Activated naive CD4-positive, alpha-beta T cell treated with anti-CD3 and anti-CD28 coated beads for 36 hours (primary cell): ENCODE data around the gene CSPG5. TPM values are rescaled to one million over a fixed set of nuclear protein-coding genes. Genes with fewer than 3 reads are reported as not detected.

Experiments
- CTCF ChIA-PET: fragments of 350-600 bp; sonication (Branson Sonifier 250); formaldehyde crosslinking; loops from one replicate; lab custom pipeline; 2021; ENCODE audit warnings: antibody characterized with exemption; lab: Charles Lee
- DNase-seq: peaks from one replicate; pipeline ENCODE4 v3.0.0-alpha.2; 2020
- H3K27ac Mint-ChIP-seq: one replicate; pipeline ENCODE4 v1.8.0; 2021; ENCODE audit warnings: mild to moderate bottlenecking, mixed read lengths
- H3K27me3 Mint-ChIP-seq: one replicate; pipeline ENCODE4 v1.8.0; 2021; ENCODE audit warnings: low read depth, mixed read lengths
- H3K36me3 Mint-ChIP-seq: one replicate; pipeline ENCODE4 v1.8.0; 2021; ENCODE audit warnings: low read depth, mixed read lengths
- H3K4me1 Mint-ChIP-seq: one replicate; pipeline ENCODE4 v1.8.0; 2021; ENCODE audit warnings: low read depth, mixed read lengths
- H3K4me3 Mint-ChIP-seq: one replicate; pipeline ENCODE4 v1.8.0; 2021; ENCODE audit warnings: mild to moderate bottlenecking, moderate library complexity, mixed read lengths
- H3K9me3 Mint-ChIP-seq: one replicate; pipeline ENCODE4 v1.8.0; 2021; ENCODE audit warnings: mixed read lengths
- intact Hi-C: fragments of 100-400 bp; cut with micrococcal nuclease; formaldehyde crosslinking; loops from one replicate; pipeline ENCODE4 v1.15.1; 2023
- total RNA-seq, 2 experiments: library from RNA; stranded (reverse); gene quantifications; one replicate each; pipeline ENCODE4 v1.2.3, GENCODE V29; 2021

The CSPG5 gene
- total RNA-seq, 2 experiments from 2014 or later: 0.17 to 0.19 TPM

GRCh38 chr3:47581835-47582234 is 3.2 kb upstream of the CSPG5 start:
- Mint-ChIP-seq H3K4me3 (no peak overlapping the region), H3K27me3 (peaks cover 16% of the 10 kb centered on the region), H3K4me1 (no peaks in the 10 kb centered on the region), H3K9me3 (no peaks in the 10 kb centered on the region), H3K36me3 (peaks cover 6% of the 10 kb centered on the region), H3K27ac (no peak overlapping the region)
- no peak for DNase-seq
- intact Hi-C loops: no loop called here
- CTCF ChIA-PET: no interaction called here

- CTCF ChIA-PET: no interaction called here
- H3K9me3 Mint-ChIP-seq: no peaks in the 10 kb centered on the region
- peaks cover 6% of the 10 kb centered on the region for H3K36me3 Mint-ChIP-seq
- H3K4me1 Mint-ChIP-seq: no peaks in the 10 kb centered on the region
- H3K27me3 Mint-ChIP-seq: peaks cover 16% of the 10 kb centered on the region
- DNase-seq: no peak
- intact Hi-C loops: no loop called here
- no peak overlapping the region for H3K27ac Mint-ChIP-seq
- no peak overlapping the region for H3K4me3 Mint-ChIP-seq
These were observed 2.8 kb upstream of the CSPG5 start for GRCh38 chr3:47581422-47581821.

GRCh38 chr3:47580481-47580880 is 1.8 kb upstream of the CSPG5 start:
- no peaks in the 10 kb centered on the region for H3K9me3 Mint-ChIP-seq
- peak overlapping the region; percentile 13 for H3K4me3 Mint-ChIP-seq

GRCh38 chr3:47579875-47580274 is 1.2 kb upstream of the CSPG5 start:
- Mint-ChIP-seq H3K36me3 (no peaks in the 10 kb centered on the region), H3K4me3 (no peak overlapping the region), H3K9me3 (no peaks in the 10 kb centered on the region), H3K27ac (no peak overlapping the region), H3K27me3 (peaks cover 18% of the 10 kb centered on the region), H3K4me1 (no peaks in the 10 kb centered on the region)
- CTCF ChIA-PET: no interaction called here
- no peak for DNase-seq
- intact Hi-C loops: loop anchor here (5.0 kb wide), 1 partner anchor 58 kb away; no protein-coding TSS in a partner anchor

More at GRCh38 chr3:47580481-47580880, 1.8 kb upstream of the CSPG5 start:
- Mint-ChIP-seq H3K27ac (no peak overlapping the region), H3K27me3 (peaks cover 18% of the 10 kb centered on the region), H3K36me3 (peaks cover 2% of the 10 kb centered on the region), H3K4me1 (no peaks in the 10 kb centered on the region)
- DNase-seq: no peak
- intact Hi-C loops: no loop called here
- CTCF ChIA-PET: no interaction called here

- intact Hi-C loops: loop anchor here (5.0 kb wide), 1 partner anchor 56 kb away; no protein-coding TSS in a partner anchor
- Mint-ChIP-seq H3K27me3 (peaks cover 21% of the 10 kb centered on the region), H3K27ac (no peak overlapping the region), H3K4me1 (no peaks in the 10 kb centered on the region), H3K36me3 (no peaks in the 10 kb centered on the region), H3K4me3 (peak overlapping the region; percentile 61), H3K9me3 (no peaks in the 10 kb centered on the region)
- DNase-seq: peak; percentile 27
- CTCF ChIA-PET: no interaction called here
These were observed 489 bp downstream of the CSPG5 start for GRCh38 chr3:47578119-47578632.

GRCh38 chr3:47577583-47578118 is 1.0 kb downstream of the CSPG5 start:
- Mint-ChIP-seq H3K4me3 (peak overlapping the region; percentile 61), H3K4me1 (no peaks in the 10 kb centered on the region), H3K27ac (no peak overlapping the region), H3K36me3 (no peaks in the 10 kb centered on the region), H3K27me3 (peaks cover 21% of the 10 kb centered on the region), H3K9me3 (no peaks in the 10 kb centered on the region)
- DNase-seq: no peak
- CTCF ChIA-PET: no interaction called here
- intact Hi-C loops: loop anchor here (5.0 kb wide), 1 partner anchor 55 kb away; no protein-coding TSS in a partner anchor

- Mint-ChIP-seq H3K4me3 (no peak overlapping the region), H3K27me3 (peaks cover 11% of the 10 kb centered on the region), H3K36me3 (no peaks in the 10 kb centered on the region), H3K4me1 (no peaks in the 10 kb centered on the region), H3K9me3 (no peaks in the 10 kb centered on the region), H3K27ac (no peak overlapping the region)
- intact Hi-C loops: no loop called here
- CTCF ChIA-PET: no interaction called here
- DNase-seq: no peak
These were observed 5.2 kb downstream of the CSPG5 start for GRCh38 chr3:47573190-47574172.

- no peak overlapping the region for H3K27ac Mint-ChIP-seq
- CTCF ChIA-PET: interaction anchor here (0.7 kb wide), 1 partner anchor 32 kb away, joined by 3 read pairs; no protein-coding TSS in a partner anchor
- H3K9me3 Mint-ChIP-seq: no peaks in the 10 kb centered on the region
- no peak for DNase-seq
- H3K36me3 Mint-ChIP-seq: no peaks in the 10 kb centered on the region
- peaks cover 8% of the 10 kb centered on the region for H3K27me3 Mint-ChIP-seq
- no peak overlapping the region for H3K4me3 Mint-ChIP-seq
- no peaks in the 10 kb centered on the region for H3K4me1 Mint-ChIP-seq
- intact Hi-C loops: no loop called here
These were observed 7.1 kb downstream of the CSPG5 start for GRCh38 chr3:47571391-47572175.

- Mint-ChIP-seq H3K4me3 (no peak overlapping the region), H3K36me3 (no peaks in the 10 kb centered on the region), H3K27me3 (peaks cover 5% of the 10 kb centered on the region), H3K4me1 (no peaks in the 10 kb centered on the region), H3K27ac (no peak overlapping the region), H3K9me3 (no peaks in the 10 kb centered on the region)
- CTCF ChIA-PET: no interaction called here
- no peak for DNase-seq
- intact Hi-C loops: no loop called here
These were observed 9.8 kb downstream of the CSPG5 start for GRCh38 chr3:47568901-47569300.

GRCh38 chr3:47567149-47567548 is 11.5 kb downstream of the CSPG5 start:
- CTCF ChIA-PET: no interaction called here
- no peaks in the 10 kb centered on the region for H3K36me3 Mint-ChIP-seq
- H3K27ac Mint-ChIP-seq: no peak overlapping the region

GRCh38 chr3:47566667-47567066 is 12.0 kb downstream of the CSPG5 start:
- Mint-ChIP-seq H3K9me3 (no peaks in the 10 kb centered on the region), H3K36me3 (no peaks in the 10 kb centered on the region), H3K4me1 (no peaks in the 10 kb centered on the region), H3K27me3 (no peaks in the 10 kb centered on the region), H3K4me3 (no peak overlapping the region), H3K27ac (no peak overlapping the region)
- intact Hi-C loops: no loop called here
- CTCF ChIA-PET: no interaction called here
- DNase-seq: no peak

More at GRCh38 chr3:47567149-47567548, 11.5 kb downstream of the CSPG5 start:
- H3K4me3 Mint-ChIP-seq: no peak overlapping the region
- DNase-seq: no peak
- H3K4me1 Mint-ChIP-seq: no peaks in the 10 kb centered on the region
- peaks cover 2% of the 10 kb centered on the region for H3K27me3 Mint-ChIP-seq
- intact Hi-C loops: no loop called here
- H3K9me3 Mint-ChIP-seq: no peaks in the 10 kb centered on the region
